ENCODE data around the gene POR. TPM values are rescaled to one million over a fixed set of nuclear protein-coding genes. Genes with fewer than 3 reads are reported as not detected.
"Not testable (repeated sequence)": the region's sequence is repeated elsewhere in the genome, so short reads cannot be mapped to it uniquely, and the experiment has no call there.

Gene POR
- polyA plus RNA-seq, 3 donors, result 52.9 to 82.2 (median 66.5) TPM

DNA sequence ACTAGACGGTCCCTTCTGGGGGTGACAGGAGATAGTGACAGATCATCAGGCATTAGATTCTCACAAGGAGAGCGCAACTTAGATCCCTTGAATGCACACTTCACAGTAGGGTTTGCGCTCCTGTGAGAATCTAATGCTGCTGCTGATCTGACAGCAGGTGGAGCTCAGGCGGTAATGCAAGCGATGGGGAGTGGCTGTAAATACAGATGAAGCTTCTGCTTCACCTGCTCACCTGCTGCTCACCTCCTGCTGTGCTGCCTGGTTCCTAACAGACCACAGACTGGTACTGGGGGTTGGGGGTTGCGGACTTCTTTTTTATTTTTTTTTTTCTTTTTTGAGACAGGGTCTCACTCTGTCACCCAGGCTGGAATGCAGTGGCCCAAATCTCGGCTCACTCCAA lies 114.7 kb downstream of the POR start:
- DNase-seq (ENCODE audit: extremely low read depth in 1 of 11, low read depth in 9 of 11, low spot score in 4 of 11), result not testable (repeated sequence)

DNA sequence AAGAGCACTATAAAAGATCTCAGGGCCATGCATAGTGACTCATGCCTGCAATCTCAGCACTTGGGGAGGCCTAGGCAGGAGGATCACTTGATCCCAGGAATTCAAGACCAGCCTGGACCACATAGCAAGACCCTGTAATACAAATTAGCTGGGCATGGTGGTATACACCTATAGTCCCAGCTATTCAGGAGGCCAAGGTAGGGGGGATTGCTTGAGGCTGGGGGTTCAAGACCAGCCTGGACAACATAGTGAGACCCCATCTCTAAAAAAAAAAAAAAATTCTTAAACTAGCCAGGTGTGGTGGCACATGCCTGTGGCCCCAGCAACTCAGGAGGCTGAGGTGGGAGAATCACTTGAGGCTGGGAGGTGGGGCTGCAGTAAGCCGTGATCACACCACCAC lies 117.0 kb downstream of the POR start:
- no peak for DNase-seq (ENCODE audit: extremely low read depth in 1 of 11, low read depth in 9 of 11, low spot score in 4 of 11)

Other genes starting within 250 kb of the POR start
- 10 to 100 TPM; 31.3 to 35.7 (median 35.3) TPM for gene HIP1, start 176.2 kb upstream of the POR start, polyA plus RNA-seq (ENCODE audit: insufficient read length in 3 of 3)
- gene CCL26, start 142.9 kb upstream of the POR start, polyA plus RNA-seq (ENCODE audit: insufficient read length in 3 of 3), result under 1 TPM in 1 of 3 donors, not detected in 2; 0.20 TPM
- not detected for gene CCL24, start 101.3 kb upstream of the POR start, polyA plus RNA-seq (ENCODE audit: insufficient read length in 3 of 3)
- gene RHBDD2, start 36.1 kb upstream of the POR start, polyA plus RNA-seq (ENCODE audit: insufficient read length in 3 of 3), result 10 to 100 TPM; 62.2 to 80.8 (median 64.8) TPM
- gene TMEM120A, start 79.4 kb downstream of the POR start, polyA plus RNA-seq (ENCODE audit: insufficient read length in 3 of 3), result 10 to 100 TPM; 48.6 to 66.1 (median 57.1) TPM
- 10 to 100 TPM; 45.8 to 56.3 (median 48.4) TPM for gene STYXL1, start 132.8 kb downstream of the POR start, polyA plus RNA-seq (ENCODE audit: insufficient read length in 3 of 3)
- 100 to 1,000 TPM; 183 to 240 (median 206) TPM for gene MDH2, start 133.0 kb downstream of the POR start, polyA plus RNA-seq (ENCODE audit: insufficient read length in 3 of 3)

Data from renal cortex interstitium (tissue), 11 donors.